Sigmoid colon (tissue), 4 donors: ENCODE data around the gene DCTN1.

ENCODE experiments used
- POLR2A ChIP-seq, 2 donors: fragments of 450-650 bp; IDR thresholded peaks; one replicate each; pipeline ENCODE4 v1.6.1; 2016; ENCODE audit warnings: antibody characterized with exemption in 2 of 2, mild to moderate bottlenecking in 2 of 2, moderate library complexity in 2 of 2
- POLR2AphosphoS5 ChIP-seq, 4 donors: sonication (generic); formaldehyde crosslinking; IDR thresholded peaks; one replicate each; pipeline ENCODE4 v1.6.1; 2017; ENCODE audit warnings: antibody characterized with exemption in 4 of 4
- TF ChIP-seq, protein P1 (sequence below), 4 experiments: fragments of 450-650 bp in 3 of 4; fragments of 200-600 bp in 1 of 4; IDR thresholded peaks; one replicate each; pipeline ENCODE4 v1.5.1; 2016 to 2019; ENCODE audit warnings: antibody characterized with exemption in 4 of 4, mild to moderate bottlenecking in 3 of 4, moderate library complexity in 2 of 4

DNA sequence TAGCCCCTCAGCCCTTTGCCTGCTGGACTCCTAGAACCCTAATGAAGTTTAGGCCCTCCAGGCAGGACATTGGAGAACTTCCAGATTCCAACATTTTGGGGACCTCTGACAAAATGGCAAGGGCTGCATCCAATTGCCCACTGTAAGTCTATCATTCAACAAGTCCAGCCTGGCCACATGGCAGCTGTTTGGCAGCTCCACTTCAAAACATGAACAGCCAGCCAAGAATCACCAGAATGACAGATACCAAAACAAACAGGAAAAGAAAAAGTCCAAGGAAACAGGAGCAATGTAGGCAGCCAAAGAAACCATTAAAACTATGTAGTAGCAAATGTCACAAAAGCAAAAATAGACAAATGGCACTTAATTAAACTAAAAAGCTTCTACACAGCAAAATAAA is 62.4 kb downstream of the DCTN1 start:
- TF ChIP-seq, protein P1, sequence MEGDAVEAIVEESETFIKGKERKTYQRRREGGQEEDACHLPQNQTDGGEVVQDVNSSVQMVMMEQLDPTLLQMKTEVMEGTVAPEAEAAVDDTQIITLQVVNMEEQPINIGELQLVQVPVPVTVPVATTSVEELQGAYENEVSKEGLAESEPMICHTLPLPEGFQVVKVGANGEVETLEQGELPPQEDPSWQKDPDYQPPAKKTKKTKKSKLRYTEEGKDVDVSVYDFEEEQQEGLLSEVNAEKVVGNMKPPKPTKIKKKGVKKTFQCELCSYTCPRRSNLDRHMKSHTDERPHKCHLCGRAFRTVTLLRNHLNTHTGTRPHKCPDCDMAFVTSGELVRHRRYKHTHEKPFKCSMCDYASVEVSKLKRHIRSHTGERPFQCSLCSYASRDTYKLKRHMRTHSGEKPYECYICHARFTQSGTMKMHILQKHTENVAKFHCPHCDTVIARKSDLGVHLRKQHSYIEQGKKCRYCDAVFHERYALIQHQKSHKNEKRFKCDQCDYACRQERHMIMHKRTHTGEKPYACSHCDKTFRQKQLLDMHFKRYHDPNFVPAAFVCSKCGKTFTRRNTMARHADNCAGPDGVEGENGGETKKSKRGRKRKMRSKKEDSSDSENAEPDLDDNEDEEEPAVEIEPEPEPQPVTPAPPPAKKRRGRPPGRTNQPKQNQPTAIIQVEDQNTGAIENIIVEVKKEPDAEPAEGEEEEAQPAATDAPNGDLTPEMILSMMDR (IDR thresholded peaks at IDR 0.05), result no peak
- TF ChIP-seq POLR2A (IDR thresholded peaks at IDR 0.05) (no peak), POLR2AphosphoS5 (IDR thresholded peaks at IDR 0.05) (no peak)
